CD4-positive, alpha-beta T cell treated with Interleukin-6 at 100 ng/mL for 8 hours (primary cell): ENCODE measurements around the gene IL25.
"Not testable (repeated sequence)": the region's sequence is repeated elsewhere in the genome, so short reads cannot be mapped to it uniquely, and the experiment has no call there.

Experiments
- DNase-seq: peaks from one replicate; pipeline ENCODE4 v3.0.0-alpha.2; 2020; ENCODE audit warnings: mixed read lengths, low spot score

The IL25 gene

DNA sequence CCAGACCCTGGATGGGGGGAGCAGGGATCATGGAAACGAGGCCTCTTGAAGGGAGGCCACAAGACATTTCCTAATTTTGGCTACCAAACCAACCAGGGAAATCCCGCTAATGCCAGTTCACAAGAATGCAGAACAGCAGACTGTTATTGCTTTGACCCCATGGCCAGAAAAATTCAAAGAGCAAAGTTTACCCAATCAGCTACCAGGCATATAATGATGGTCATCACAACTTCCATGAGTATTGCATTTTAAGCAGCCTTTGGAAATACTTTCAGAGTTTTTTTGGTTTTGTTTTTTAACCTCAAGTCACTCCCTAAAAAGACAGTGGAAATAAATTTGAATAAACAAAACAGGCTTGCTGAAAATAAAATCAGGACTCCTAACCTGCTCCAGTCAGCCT, at the start of gene IL25:
Gene IL25 (plus strand): TSS at position 301 of the 400 bp plus-strand sequence.
- no peak for DNase-seq

DNA sequence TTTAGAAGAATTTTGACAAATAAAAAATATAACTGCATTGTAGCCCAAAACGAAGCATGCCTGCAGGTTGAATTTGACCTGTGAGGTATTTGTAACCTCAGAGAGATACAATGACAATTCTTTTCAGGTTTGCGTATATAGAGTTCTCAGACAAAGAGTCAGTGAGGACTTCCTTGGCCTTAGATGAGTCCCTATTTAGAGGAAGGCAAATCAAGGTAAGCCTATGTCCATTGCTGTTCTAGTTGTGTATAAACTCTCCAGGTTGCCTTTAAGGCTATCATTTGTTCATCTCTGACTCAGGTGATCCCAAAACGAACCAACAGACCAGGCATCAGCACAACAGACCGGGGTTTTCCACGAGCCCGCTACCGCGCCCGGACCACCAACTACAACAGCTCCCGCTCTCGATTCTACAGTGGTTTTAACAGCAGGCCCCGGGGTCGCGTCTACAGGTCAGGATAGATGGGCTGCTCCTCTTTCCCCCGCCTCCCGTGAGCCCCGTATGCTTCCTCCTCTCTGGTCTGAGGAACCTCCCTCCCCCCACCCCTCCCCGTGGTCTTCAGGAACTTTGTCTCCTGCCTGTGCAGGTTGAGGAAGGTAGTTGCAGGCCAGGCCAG, 48.7 kb upstream of the IL25 start:
- DNase-seq, result no peak

GRCh38 chr14:23324455-23324846, 48.2 kb upstream of the IL25 start:
- DNase-seq, result no peak

DNA sequence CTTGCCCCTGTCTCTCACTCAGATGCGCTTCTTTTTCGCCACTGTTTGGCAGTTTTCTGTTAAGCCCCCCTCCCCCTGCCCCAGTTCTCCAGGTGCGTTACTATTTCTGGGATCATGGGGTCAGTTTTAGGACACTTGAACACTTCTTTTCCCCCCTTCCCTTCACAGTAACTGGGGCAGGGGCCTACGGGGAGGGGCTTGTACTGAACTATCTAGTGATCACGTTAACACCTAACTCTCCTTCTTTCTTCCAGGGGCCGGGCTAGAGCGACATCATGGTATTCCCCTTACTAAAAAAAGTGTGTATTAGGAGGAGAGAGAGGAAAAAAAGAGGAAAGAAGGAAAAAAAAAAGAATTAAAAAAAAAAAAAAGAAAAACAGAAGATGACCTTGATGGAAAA, 47.6 kb upstream of the IL25 start:
- no peak for DNase-seq

DNA sequence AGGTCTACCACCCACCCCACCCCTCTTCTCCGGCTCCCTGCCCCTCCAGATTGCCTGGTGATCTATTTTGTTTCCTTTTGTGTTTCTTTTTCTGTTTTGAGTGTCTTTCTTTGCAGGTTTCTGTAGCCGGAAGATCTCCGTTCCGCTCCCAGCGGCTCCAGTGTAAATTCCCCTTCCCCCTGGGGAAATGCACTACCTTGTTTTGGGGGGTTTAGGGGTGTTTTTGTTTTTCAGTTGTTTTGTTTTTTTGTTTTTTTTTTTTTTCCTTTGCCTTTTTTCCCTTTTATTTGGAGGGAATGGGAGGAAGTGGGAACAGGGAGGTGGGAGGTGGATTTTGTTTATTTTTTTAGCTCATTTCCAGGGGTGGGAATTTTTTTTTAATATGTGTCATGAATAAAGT, 46.9 kb upstream of the IL25 start:
- not testable (repeated sequence) for DNase-seq

DNA sequence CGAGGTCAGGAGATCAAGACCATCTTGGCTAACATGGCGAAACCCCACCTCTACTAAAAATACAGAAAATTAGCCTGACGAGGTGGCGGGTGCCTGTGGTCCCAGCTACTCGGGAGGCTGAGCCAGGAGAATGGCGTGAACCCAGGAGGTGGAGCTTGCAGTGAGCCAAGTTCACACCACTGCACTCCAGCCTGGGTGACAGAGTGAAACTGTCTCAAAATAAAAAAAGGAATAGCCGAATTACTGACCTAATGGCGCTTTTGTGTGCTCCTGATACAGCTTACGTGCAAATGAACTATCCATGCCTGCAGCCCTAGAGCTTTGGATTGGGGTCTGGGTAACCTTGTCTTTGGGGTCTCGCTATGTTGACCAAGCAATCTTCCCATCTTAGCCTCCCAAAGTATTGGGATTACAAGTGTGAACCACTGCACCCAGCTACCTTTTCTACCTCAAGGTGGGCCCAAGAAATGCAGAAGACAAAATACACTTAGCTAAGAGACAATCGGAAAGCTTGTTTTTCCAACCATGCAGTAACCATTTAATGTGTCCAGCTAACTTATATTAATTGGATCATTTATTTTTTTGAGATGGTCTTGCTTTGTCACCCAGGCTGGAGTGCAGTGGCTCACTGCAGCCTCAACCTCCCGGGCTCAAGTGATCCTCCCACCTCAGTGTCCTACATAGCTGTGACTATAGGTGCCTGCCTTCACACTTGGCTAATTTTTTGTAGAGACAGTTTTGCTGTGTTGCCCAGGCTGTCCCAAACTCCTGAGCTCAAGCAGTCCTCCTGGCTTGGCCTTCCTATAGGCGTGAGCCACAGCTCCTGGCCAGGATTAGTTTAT, 45.9 kb upstream of the IL25 start:
- no peak for DNase-seq

DNA sequence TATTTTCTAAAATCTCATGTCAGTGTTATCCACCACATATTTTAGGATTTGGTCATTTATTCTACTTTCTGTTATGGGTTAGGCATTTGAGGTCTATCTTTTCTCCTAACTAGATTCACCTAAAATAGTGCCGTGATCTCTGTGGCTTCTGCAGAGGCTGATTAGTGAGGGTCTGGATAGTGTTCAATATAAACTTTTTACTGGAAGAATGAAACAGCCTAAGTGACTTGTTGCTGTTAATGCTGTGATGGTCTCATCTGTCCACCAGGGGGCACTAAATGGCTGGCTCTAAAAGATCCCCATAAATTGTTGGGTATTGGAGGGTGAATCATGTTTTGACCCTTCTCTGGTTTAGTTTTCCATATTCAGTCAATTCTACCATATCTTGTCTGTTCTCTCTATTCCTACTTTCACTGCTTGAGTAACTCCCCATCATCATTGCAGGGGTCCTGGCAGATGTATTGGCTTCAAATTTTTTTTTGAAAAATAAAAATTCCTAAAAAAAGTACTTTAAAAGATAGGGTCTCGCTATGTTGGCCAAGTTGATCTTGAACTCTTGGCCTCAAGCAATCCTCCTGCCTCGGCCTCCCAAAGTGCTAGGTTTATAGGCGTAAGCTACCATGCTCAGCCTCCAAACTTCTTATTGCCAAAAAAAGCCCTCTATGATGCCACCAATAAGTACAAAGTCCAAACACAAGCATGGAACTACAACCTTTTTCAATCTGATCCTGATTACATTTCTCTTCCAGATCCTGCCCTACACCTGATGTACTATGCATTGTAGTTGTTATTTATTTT, 44.5 kb upstream of the IL25 start:
- DNase-seq, result peak; percentile 70

GRCh38 chr14:23335623-23336022, 37.0 kb upstream of the IL25 start:
- no peak for DNase-seq

GRCh38 chr14:23339506-23340268, 32.9 kb upstream of the IL25 start:
- DNase-seq, result no peak

- no peak for DNase-seq
Measured at GRCh38 chr14:23344481-23344880, 28.1 kb upstream of the IL25 start.

DNA sequence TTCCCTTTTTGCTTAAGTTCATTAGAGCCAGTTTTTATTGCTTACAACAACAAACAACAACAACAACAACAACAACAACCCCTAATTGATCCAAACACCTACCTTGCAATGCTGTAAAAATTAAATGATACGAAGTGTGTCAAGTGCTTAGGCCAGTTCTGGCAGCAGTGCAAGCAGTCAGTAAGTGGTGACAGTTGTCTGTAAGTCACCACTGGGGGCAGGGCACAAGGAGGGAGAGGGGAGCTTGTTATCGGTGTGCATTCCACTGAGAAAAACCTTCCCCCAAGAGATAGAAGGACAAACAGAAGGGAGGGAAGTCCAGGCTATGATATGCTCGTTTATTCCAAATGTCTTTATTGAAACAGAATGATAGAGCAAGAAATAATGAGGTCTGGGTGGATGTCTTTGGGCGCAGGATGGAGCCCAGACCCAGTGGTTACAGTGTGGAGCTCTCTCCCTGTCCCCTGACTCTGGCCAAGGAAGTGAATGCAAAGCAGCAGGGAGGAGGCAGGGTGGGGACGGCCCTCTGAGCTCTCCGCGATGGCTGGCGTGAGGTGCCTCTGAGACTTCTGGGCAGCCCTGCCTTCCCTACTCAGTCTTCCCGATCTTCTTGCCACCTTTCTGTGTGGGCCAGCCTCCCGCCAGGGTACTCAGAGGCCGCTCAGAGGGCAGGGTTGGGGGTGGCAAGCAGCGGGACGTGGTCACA, 26.5 kb upstream of the IL25 start:
- DNase-seq, result no peak

GRCh38 chr14:23346693-23347405, 25.8 kb upstream of the IL25 start:
- DNase-seq, result no peak

DNA sequence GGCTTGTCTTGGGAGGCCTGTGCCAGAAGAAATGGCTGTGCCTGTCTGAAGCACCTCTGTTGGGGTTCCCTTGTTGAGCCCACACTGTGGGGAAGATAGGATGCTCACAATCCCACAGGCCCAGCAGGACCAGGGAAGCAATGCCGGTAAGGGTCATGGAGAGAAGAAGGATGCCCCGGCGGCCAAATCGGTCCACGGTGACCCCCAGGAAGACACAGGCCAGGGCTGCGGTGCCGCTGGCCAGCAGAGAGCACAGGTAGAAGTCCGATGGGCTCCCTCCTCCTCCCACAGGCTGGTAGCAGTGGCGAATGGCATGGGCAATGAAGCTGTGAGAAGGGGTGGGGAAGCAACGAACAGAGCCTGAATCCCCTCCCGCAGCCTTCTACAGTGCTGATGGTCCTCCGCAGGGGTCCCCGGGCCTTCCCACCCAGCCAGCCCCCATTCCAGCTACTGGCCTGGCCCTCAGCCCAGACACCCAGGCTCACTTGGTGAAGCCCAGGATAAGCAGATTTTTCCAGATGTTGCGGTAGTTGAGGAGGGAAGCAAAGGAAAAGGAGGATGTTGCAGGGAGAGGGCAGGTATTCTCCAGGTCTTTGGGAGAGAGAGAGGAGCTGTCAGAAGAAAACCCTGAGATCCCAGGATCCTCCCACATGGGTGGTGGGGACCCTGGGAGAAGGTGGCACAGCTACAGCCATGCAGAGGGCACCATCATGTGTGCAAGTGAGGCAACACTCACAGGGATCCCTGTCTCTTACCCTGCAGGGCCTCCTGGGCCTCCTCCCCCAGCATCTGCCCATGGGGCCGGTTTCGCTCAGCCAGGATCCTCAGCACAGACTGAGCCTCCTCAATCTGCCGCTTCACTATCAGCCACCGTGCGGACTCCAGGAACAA, 25.0 kb upstream of the IL25 start:
- no peak for DNase-seq

DNA sequence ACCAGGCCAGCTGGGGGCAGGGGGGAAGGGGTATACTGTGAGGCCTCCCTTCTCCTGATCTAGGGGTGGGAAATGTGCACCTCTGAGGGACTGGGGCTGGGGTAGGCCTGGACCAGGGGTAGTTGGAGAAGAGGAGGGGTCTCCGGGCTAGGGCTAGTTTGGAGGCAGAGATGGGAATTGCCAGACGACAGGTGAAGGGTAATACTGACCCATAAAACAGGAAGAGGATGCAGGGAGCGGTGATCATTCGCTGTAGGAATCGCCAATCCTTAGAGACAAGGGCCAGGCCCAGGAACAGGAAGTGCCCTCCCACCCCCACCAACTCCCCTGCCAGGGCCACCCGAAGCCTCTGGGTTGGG, 24.3 kb upstream of the IL25 start:
- DNase-seq, result no peak

DNA sequence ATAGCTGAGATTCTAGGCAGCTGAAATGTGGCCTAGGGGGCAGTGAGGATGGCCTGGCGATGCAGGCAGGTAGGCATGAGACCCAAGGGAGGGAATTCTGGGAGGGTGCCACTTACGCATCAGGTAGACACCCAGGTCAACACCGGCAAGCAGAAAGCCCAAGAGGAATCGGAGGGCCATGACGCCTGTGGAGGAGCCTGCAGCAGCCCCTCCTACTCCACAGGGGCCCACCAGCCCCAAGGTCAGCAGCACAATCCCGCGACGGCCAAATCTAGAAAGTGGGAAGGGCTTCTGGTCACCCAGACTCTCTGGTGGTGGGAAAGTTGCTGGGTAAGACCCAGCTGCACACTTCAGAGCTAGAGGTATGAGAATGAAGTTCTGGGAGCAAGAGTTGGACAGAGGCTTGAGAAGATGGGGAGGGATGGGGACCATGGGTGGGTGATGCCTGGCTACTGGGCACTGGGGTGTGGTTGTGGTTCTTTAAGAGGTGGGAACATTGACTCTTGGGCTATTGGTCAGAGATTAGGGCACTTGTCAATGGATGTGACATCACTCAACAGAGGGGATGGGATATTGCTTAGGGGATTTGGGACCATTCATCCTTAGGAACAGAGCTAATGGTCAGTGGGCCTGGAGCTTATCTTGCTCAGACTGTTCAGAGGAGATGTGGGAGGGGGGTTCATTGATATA, 23.3 kb upstream of the IL25 start:
- DNase-seq, result no peak

- no peak for DNase-seq
Measured at GRCh38 chr14:23351681-23352505, 20.7 kb upstream of the IL25 start.

- peak; percentile 44 for DNase-seq
Measured at GRCh38 chr14:23352506-23353432, 19.8 kb upstream of the IL25 start, which contains the start of gene SLC22A17. TSS of gene SLC22A17 (minus strand) at chr14:23352887.
